HG03442 (cell line): Measurements from ENCODE around the gene RELA.
A peak's percentile ranks its signal among the peaks of the same experiment; 100 is the strongest.
"Not testable (repeated sequence)": the region's sequence is repeated elsewhere in the genome, so short reads cannot be mapped to it uniquely, and the experiment has no call there.

Experiments
- ATAC-seq: cut with Tn5 transposase; IDR thresholded peaks from one replicate; pipeline ENCODE4 v1.9.1; 2021; ENCODE audit warnings: mild to moderate bottlenecking, moderate library complexity; ENCODE audit not compliant: unreplicated experiment

RELA gene

DNA sequence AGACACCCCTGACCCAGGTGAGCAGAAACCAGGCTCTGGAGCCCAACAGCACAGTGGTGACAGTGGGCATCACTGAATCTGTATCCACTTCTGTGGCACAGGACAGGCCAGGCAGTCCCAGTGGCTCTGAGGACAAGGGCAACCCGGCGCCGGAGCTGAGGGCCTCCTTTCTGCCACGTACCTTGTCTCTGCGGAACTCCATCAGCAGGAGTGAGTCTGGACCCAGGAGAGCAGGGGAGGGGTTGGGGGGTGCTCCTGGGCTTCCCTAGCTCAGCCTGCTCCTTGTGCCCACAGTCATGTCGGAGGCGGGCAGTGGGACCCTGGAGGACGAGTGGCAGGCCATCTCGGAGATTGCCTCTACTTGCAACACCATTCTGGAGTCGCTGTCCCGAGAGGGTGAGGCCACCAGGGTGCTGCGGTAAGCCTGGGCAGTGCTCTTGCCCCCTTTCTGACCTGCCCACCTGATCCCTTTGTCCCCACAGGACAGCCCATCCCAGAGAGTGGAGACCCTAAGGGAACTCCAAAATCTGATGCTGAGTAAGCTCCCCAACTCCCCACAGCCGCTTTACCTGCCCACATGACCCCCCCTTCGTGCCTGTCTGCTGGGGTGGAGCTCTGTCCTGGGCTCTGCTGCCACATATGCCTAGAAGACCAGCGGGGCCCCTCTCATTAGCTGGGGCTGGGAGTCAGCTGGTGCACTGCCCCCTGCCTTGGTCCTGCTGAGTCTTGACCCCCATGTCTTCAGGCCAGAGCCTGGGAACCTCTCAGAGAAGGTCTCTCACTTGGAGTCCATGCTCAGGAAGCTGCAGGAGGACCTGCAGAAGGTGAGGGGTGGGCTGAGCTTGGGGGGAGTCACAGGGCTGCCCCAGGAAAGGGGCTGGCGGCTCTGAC is 12.8 kb downstream of the RELA start:
- no peak for ATAC-seq

GRCh38 chr11:65648997-65649493 is 13.7 kb downstream of the RELA start:
- no peak for ATAC-seq

GRCh38 chr11:65646958-65647701 is 15.6 kb downstream of the RELA start:
- ATAC-seq: no peak

GRCh38 chr11:65646288-65646957 is 16.3 kb downstream of the RELA start:
- ATAC-seq: no peak

DNA sequence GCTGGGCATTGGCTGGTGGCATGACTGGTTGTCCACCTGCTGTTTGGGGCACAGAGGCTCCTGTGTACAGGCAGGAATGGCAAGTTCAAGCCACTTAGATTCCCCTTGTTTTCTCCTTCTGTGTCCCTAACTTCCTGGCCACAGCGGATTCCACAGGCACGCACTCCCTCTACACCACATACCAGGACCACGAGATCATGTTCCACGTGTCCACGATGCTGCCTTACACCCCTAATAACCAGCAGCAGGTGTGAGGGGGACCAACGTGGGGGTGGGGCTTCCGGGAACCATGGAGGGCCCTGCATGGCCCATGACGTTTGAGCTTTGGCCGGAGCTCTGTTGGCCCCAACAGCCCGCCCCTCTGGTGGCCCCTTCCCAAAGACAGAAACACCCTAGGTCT is 17.0 kb downstream of the RELA start:
- no peak for ATAC-seq

GRCh38 chr11:65644837-65645236 is 17.9 kb downstream of the RELA start:
- ATAC-seq: no peak

DNA sequence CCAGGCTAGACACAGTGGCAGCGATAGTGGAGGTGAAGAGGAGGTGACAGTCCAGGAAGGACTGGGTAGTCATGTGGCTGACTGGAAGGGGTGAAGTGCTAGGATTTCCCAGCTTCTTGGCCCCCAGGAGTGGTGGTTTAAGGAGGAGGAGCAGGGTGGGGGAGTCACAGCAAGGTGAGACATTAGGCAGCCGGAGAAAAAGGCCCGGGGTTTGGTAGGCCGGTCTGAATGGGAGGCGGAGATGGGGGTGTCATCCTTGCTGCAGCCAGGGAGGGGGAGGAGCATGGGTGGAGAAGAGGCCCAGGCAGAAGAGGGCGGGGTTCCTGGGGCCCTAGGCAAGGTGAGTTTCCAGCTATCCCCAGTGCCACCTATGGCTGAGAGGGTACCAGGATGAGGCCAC is 18.7 kb downstream of the RELA start:
- no peak for ATAC-seq

DNA sequence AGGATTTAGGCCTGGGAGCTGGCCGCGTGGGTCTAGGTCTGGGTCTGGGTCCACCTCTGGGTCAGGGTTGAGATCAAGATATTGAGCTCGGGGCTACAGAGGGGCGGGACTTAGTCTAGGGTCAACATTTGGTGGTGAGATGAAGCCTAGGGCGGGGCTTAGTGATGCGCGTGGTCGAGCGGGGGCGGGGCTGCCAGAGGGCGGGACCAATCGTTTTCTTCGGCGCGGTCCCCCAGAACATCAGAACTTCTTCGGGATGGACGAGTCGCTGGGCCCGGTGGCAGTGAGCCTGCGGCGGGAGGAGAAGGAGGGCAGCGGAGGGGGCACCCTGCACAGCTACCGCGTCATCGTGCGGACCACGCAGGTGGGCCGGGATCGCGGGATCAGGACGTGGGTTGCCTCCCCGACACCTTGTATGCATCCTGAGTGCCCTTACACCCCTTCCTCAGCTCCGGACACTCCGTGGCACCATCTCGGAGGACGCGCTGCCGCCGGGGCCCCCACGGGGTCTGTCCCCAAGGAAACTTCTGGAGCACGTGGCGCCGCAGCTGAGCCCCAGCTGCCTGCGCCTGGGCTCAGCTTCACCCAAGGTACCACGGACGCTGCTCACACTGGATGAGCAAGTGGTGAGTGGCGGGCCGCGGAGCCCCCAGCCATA is 20.6 kb downstream of the RELA start:
- ATAC-seq: no peak

- ATAC-seq: no peak
Observed at GRCh38 chr11:65641297-65642013, 21.3 kb downstream of the RELA start.

GRCh38 chr11:65640483-65641296 is 22.0 kb downstream of the RELA start:
- ATAC-seq: no peak

- ATAC-seq: peak; percentile 30
Observed at GRCh38 chr11:65639623-65640482, 22.9 kb downstream of the RELA start.

DNA sequence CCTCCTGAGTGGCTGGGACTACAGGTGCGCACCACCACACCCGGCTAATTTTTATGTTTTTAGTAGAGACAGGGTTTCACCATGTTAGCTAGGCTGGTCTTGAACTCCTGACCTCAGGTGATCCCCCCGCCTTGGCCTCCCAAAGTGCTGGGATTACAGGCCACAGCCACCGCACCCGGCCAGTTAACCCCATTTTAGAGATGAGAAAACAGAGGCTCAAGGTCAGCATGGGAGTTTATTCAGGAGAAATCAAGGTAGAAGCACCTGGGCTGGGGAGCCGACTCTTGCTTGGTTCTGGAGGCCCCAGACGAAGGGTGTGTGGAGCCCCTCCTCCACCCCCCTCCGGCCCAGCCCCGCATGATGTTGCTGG is 23.5 kb downstream of the RELA start:
- ATAC-seq: not testable (repeated sequence)

DNA sequence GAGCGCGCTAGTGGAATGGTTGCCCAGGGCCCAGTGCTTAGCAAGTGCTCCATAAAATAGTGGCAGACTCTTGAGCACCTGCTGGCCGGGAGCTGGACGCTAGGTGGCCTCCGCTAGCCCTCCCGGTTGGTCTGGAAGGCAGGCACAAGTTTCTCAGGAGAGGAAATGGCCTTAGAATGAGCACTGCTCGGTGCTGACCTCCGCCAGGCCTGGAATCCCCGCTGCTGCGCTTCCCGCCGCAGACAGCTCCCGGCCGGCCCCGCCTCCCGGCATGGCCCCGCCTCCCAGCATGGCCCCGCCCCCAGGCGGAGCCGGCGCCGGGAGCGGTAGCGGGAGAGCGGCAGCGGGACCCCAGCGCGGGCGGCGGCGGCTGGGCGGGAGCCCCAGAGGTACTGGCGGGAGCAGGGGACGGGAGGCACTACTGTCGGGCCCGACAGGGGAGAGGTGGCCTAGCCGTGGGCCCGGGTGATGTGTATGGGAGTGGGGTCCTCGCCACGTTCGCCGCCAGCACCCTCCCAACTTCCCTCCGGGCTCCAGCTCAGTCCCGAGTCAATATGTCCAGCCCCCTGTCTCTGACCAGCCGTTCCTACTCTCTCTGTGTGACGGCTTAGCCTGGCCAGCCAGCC is 24.8 kb downstream of the RELA start, which contains the start of gene SIPA1:
TSS of gene SIPA1 (plus strand) at position 308 of the 626 bp plus-strand sequence. CDS start 2,821 bp downstream, outside the sequence.
- ATAC-seq: peak; percentile 38

DNA sequence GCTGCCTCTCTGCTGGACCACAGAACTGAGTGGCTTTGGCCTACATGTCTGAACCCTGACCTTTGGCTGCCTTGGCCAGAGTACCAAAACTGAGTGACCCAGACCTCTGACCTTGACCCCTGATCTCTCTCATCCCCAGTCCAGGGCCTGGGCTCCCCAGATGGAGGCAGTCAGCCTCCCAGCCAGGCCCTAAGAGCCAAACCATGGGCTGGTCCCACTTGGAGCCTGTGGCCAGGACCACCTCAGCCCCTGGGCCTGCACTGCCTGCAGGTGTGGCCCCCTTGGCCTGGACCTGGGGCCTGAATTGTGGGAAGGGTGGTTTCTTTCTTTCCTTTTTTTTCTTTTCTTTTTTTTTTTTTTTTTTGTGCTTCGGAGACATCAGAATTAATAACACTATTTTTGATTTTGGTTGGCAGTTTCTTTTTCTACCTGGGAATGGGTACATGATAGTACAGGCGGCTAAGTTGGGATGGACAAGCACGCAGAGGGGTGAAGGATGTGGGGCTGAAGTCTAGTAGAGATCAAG is 25.6 kb downstream of the RELA start:
- ATAC-seq: no peak

DNA sequence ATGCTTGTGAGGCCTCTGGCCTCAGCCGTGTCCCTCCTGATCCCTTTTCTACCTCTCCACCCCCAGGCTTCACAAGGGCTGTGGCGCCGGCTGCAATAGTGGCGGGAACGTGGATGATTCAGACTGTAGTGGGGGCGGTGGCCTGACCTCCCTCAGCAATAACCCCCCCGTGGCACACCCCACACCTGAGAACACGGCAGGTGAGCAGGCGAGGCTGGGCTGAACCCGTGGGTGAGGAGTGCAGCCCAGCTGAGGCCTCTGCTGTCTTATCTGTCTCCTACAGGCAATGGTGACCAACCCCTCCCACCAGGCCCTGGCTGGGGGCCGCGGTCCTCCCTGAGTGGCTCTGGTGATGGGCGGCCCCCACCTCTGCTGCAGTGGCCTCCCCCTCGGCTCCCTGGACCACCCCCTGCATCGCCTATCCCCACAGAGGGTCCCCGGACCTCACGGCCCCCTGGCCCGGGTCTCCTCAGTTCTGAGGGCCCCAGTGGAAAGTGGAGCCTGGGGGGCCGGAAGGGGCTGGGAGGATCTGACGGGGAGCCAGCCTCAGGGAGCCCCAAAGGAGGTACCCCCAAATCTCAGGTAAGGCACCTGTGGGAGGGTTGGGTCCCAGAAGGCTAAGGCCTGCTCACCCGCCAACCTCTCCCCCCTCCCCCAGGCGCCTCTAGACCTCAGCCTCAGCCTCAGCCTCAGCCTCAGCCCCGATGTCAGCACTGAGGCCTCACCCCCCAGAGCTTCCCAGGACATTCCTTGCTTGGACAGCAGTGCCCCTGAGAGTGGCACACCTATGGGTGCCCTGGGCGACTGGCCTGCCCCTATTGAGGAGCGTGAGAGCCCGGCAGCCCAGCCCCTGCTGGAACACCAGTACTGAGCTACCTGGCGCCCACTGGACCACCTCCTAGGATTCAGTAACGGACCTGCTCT is 26.3 kb downstream of the RELA start:
- no peak for ATAC-seq

DNA sequence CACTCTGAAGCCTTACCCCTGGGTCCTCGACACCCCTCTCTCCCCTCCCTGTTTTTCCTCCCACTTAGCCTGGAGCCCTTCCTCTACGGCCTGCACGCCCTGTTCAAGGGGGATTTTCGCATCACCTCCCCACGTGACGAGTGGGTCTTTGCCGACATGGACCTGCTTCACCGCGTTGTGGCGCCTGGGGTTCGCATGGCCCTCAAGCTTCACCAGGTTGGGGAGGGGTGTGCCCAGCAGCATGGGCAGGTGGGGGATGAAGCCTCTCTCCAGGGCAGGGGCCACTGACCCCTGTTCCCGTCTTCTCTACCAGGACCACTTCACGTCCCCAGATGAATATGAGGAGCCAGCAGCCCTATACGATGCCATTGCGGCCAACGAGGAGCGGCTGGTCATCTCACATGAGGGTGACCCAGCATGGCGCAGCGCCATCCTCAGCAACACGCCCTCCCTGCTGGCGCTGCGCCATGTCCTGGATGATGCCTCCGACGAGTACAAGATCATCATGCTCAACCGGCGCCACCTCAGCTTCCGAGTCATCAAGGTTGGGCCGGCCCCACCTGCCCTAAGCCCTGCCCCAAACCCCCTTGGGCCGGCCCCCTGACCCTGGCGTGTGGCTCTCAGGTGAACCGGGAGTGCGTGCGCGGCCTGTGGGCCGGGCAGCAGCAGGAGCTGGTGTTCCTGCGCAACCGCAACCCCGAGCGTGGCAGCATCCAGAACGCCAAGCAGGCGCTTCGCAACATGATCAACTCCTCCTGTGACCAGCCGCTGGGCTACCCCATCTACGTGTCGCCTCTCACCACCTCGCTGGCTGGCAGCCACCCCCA is 27.6 kb downstream of the RELA start:
- ATAC-seq: no peak
